Measurements from ENCODE around the gene ARMC2.

DNA sequence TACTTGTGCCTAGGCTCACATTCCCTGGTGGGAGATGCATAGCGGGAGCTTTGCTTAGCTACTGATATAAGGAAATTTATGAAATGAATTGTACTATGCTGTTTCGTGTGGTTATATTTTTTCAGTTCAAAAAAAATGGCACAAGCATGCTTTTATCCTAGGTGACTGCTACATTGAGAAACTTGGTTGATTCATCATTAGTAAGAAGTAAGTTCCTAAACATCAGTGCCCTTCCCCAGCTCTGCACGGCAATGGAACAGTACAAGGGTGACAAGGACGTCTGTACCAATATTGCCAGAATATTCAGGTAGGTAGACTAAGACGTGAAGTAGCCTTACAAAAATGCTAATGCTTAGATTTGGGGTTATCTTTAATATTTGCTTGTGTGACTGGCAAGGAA, 79.7 kb downstream of the ARMC2 start:
- TF ChIP-seq SRF (IDR thresholded peaks at IDR 0.05; ENCODE audit: low read depth, low read length) = no peak
- TF ChIP-seq SP1 (IDR thresholded peaks at IDR 0.05; ENCODE audit: low read depth, low read length) = no peak
- TF ChIP-seq POLR2AphosphoS5 (IDR thresholded peaks at IDR 0.05; ENCODE audit: low read depth, low read length) = no peak
- no peak for TF ChIP-seq KDM1A (IDR thresholded peaks at IDR 0.05; ENCODE audit: borderline replicate concordance, low read length)
- TF ChIP-seq RFX5 (IDR thresholded peaks at IDR 0.05; ENCODE audit: borderline replicate concordance, low read depth, low read length) = no peak
- TF ChIP-seq TAF1 (IDR thresholded peaks at IDR 0.05; ENCODE audit: low read depth, low read length) = no peak
- no peak for TF ChIP-seq KDM5A (IDR thresholded peaks at IDR 0.05; ENCODE audit: low read length)
- TF ChIP-seq, protein P1, sequence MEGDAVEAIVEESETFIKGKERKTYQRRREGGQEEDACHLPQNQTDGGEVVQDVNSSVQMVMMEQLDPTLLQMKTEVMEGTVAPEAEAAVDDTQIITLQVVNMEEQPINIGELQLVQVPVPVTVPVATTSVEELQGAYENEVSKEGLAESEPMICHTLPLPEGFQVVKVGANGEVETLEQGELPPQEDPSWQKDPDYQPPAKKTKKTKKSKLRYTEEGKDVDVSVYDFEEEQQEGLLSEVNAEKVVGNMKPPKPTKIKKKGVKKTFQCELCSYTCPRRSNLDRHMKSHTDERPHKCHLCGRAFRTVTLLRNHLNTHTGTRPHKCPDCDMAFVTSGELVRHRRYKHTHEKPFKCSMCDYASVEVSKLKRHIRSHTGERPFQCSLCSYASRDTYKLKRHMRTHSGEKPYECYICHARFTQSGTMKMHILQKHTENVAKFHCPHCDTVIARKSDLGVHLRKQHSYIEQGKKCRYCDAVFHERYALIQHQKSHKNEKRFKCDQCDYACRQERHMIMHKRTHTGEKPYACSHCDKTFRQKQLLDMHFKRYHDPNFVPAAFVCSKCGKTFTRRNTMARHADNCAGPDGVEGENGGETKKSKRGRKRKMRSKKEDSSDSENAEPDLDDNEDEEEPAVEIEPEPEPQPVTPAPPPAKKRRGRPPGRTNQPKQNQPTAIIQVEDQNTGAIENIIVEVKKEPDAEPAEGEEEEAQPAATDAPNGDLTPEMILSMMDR (IDR thresholded peaks at IDR 0.05; ENCODE audit: control extremely low read depth in 1 of 3, insufficient read depth in 1 of 3, low read depth in 1 of 3, low read length in 3 of 3) = no peak

Data from H1 (cell line).